CD14-positive monocyte (primary cell): ENCODE data around the gene NGLY1. TPM values are rescaled to one million over a fixed set of nuclear protein-coding genes. Genes with fewer than 3 reads are reported as not detected.

ENCODE experiments used
- DNase-seq, 3 donors: peaks; one replicate each; pipeline ENCODE4 v3.0.0-alpha.2; 2011 to 2022
- H2AFZ ChIP-seq: 2 replicates; pipeline ENCODE4 v1.6.0; 2012; ENCODE audit warnings: mild to moderate bottlenecking, low read depth, low read length, inconsistent platforms; ENCODE audit not compliant: insufficient read depth, poor library complexity, severe bottlenecking
- H3K27ac ChIP-seq, 2 donors: 1 replicate in 1 of 2; 2 replicates in 1 of 2; pipeline ENCODE4 v1.5.1; 2012 to 2013; ENCODE audit warnings: low read length in 2 of 2, control low read depth in 1 of 2, inconsistent platforms in 1 of 2, low read depth in 1 of 2, mild to moderate bottlenecking in 1 of 2
- H3K27me3 ChIP-seq, 2 donors: one replicate each; pipeline versions ENCODE4 v1.6.0 to v1.6.1; 2011 to 2013; ENCODE audit warnings: low read length in 2 of 2; ENCODE audit not compliant: control insufficient read depth in 2 of 2, insufficient read depth in 2 of 2
- H3K36me3 ChIP-seq, 2 donors: replicated peaks in 1 of 2; 1 replicate in 1 of 2; 2 replicates in 1 of 2; pipeline versions ENCODE4 v1.5.1 to v1.6.1; 2012 to 2013; ENCODE audit warnings: low read length in 2 of 2, control low read depth in 1 of 2, inconsistent platforms in 1 of 2, mild to moderate bottlenecking in 1 of 2; ENCODE audit not compliant: insufficient read depth in 2 of 2, control insufficient read depth in 1 of 2
- H3K4me1 ChIP-seq, 2 donors: 1 replicate in 1 of 2; 2 replicates in 1 of 2; pipeline versions ENCODE4 v1.5.1 to v1.6.1; 2012 to 2013; ENCODE audit warnings: low read length in 2 of 2, control low read depth in 1 of 2, inconsistent platforms in 1 of 2, mild to moderate bottlenecking in 1 of 2, moderate library complexity in 1 of 2; ENCODE audit not compliant: insufficient read depth in 2 of 2, control insufficient read depth in 1 of 2
- H3K4me2 ChIP-seq: replicated peaks from 2 replicates; pipeline ENCODE3; 2012; ENCODE audit warnings: low read length, moderate library complexity, mild to moderate bottlenecking; ENCODE audit not compliant: poor library complexity, severe bottlenecking; ENCODE audit errors: extremely low read depth
- H3K4me3 ChIP-seq, 3 experiments: fragments of 200-600 bp in 1 of 3; sonication (generic) in 1 of 3; replicated peaks in 1 of 3; 1 replicate in 2 of 3; 2 replicates in 1 of 3; pipeline ENCODE4 v1.5.1; 2011 to 2013; ENCODE audit warnings: low read length in 3 of 3, mild to moderate bottlenecking in 3 of 3, control low read depth in 2 of 3, low read depth in 2 of 3, inconsistent platforms in 1 of 3, moderate library complexity in 1 of 3
- H3K79me2 ChIP-seq: 2 replicates; pipeline ENCODE4 v1.6.0; 2012; ENCODE audit warnings: mild to moderate bottlenecking, control low read depth, inconsistent platforms, low read length, moderate library complexity; ENCODE audit not compliant: insufficient read depth
- H3K9ac ChIP-seq: 2 replicates; pipeline ENCODE4 v1.6.0; 2017; ENCODE audit warnings: low read length, mild to moderate bottlenecking; ENCODE audit not compliant: insufficient read depth, poor library complexity, severe bottlenecking
- H3K9me3 ChIP-seq, 2 donors: replicated peaks in 1 of 2; 1 replicate in 1 of 2; 2 replicates in 1 of 2; pipeline versions ENCODE4 v1.5.1 to v1.6.1; 2012 to 2013; ENCODE audit warnings: low read length in 2 of 2, control low read depth in 1 of 2; ENCODE audit not compliant: control insufficient read depth in 1 of 2, insufficient read depth in 1 of 2
- H4K20me1 ChIP-seq: 2 replicates; pipeline ENCODE4 v1.6.0; 2012; ENCODE audit warnings: mild to moderate bottlenecking, low read length, control low read depth, moderate library complexity; ENCODE audit not compliant: insufficient read depth
- H3K27ac Mint-ChIP-seq, 7 donors: one replicate each; pipeline ENCODE4 v1.8.0; 2020; ENCODE audit warnings: mild to moderate bottlenecking in 7 of 7, mixed read lengths in 7 of 7, moderate library complexity in 6 of 7, inconsistent platforms in 2 of 7
- H3K27me3 Mint-ChIP-seq, 3 donors: one replicate each; pipeline ENCODE4 v1.8.0; 2021 to 2022; ENCODE audit warnings: low read depth in 3 of 3, mild to moderate bottlenecking in 3 of 3, mixed read lengths in 3 of 3, moderate library complexity in 3 of 3, inconsistent platforms in 1 of 3
- H3K36me3 Mint-ChIP-seq, 2 donors: one replicate each; pipeline ENCODE4 v1.8.0; 2020; ENCODE audit warnings: mixed read lengths in 2 of 2, inconsistent platforms in 1 of 2, mild to moderate bottlenecking in 1 of 2
- H3K4me1 Mint-ChIP-seq: one replicate; pipeline ENCODE4 v1.8.0; 2020; ENCODE audit warnings: mild to moderate bottlenecking, mixed read lengths
- H3K4me3 Mint-ChIP-seq, 2 donors: one replicate each; pipeline ENCODE4 v1.8.0; 2020; ENCODE audit warnings: mild to moderate bottlenecking in 2 of 2, mixed read lengths in 2 of 2, moderate library complexity in 1 of 2
- H3K9me3 Mint-ChIP-seq, 7 donors: one replicate each; pipeline ENCODE4 v1.8.0; 2020 to 2022; ENCODE audit warnings: mixed read lengths in 7 of 7, mild to moderate bottlenecking in 6 of 7, moderate library complexity in 6 of 7, inconsistent platforms in 2 of 7
- CTCF ChIP-seq: fragments of 200-600 bp; IDR thresholded peaks from one replicate; pipeline ENCODE4 v1.8.0; 2022; ENCODE audit warnings: antibody characterized with exemption, mild to moderate bottlenecking
- WGBS: methylation state at CpG from one replicate; pipeline ENCODE4 v1.1.5; 2013; ENCODE audit warnings: missing lambda C conversion rate; ENCODE audit not compliant: insufficient coverage; 5-methylcytosine and 5-hydroxymethylcytosine counted together
- intact Hi-C, 2 donors: fragments of 100-400 bp; cut with micrococcal nuclease; formaldehyde crosslinking; loops; one replicate each; pipeline versions ENCODE4 v1.15.0 to v1.15.1; 2023
- polyA plus RNA-seq, 3 donors: library from polyadenylated mRNA; depleted of rRNA in 1 of 3; unstranded in 2 of 3; stranded (reverse) in 1 of 3; fragments of 300-500 nt in 2 of 3; fragments of >200 nt in 1 of 3; fragmentation: Illumina TruSeq in 2 of 3; gene quantifications; 1 replicate in 2 of 3; 2 replicates in 1 of 3; pipeline ENCODE4 v1.2.3, GENCODE V29; 2012 to 2021

The NGLY1 gene
- polyA plus RNA-seq, 3 donors, result 11.4 to 33.4 (median 29.6) TPM

- Histone ChIP-seq H3K79me2 (no peaks in the 10 kb centered on the region), H3K9me3 (peaks cover 0 to 4% of the 10 kb centered on the region in 2 donors), H3K4me1 (peaks cover 9 to 13% of the 10 kb centered on the region in 2 donors), H3K27ac (no peak overlapping the region), H4K20me1 (no peaks in the 10 kb centered on the region), H3K27me3 (no peaks in the 10 kb centered on the region), H2AFZ (no peak overlapping the region), H3K4me2 (no peak overlapping the region), H3K9ac (no peak overlapping the region), H3K36me3 (no peaks in the 10 kb centered on the region), H3K4me3 (no peak overlapping the region)
- no CpG with 5 or more reads among the region's 6 CpGs for WGBS
- TF ChIP-seq CTCF, result no peak
- Mint-ChIP-seq H3K4me3 (no peak overlapping the region), H3K27ac (no peak overlapping the region), H3K27me3 (no peaks in the 10 kb centered on the region), H3K4me1 (peaks cover 10% of the 10 kb centered on the region), H3K36me3 (no peaks in the 10 kb centered on the region), H3K9me3 (peaks cover 0 to 3% (median 0%) of the 10 kb centered on the region in 7 donors)
- intact Hi-C loops, result no loop called here
- no peak for DNase-seq
These were observed 103.5 kb downstream of the NGLY1 start for GRCh38 chr3:25679642-25680302.

GRCh38 chr3:25679166-25679565 is 104.1 kb downstream of the NGLY1 start:
- no peak for DNase-seq
- Histone ChIP-seq H4K20me1 (no peaks in the 10 kb centered on the region), H3K27me3 (no peaks in the 10 kb centered on the region), H3K79me2 (no peaks in the 10 kb centered on the region), H3K27ac (no peak overlapping the region), H3K9me3 (peaks cover 0 to 8% of the 10 kb centered on the region in 2 donors), H2AFZ (no peak overlapping the region), H3K9ac (no peak overlapping the region), H3K4me2 (no peak overlapping the region), H3K36me3 (no peaks in the 10 kb centered on the region), H3K4me3 (no peak overlapping the region), H3K4me1 (peaks cover 3 to 7% of the 10 kb centered on the region in 2 donors)
- peaks cover 0 to 6% (median under 1%) of the 10 kb centered on the region in 7 donors for H3K9me3 Mint-ChIP-seq
- WGBS, result no CpG with 5 or more reads among the region's 2 CpGs
- peaks cover 6% of the 10 kb centered on the region for H3K4me1 Mint-ChIP-seq
- no peak overlapping the region for H3K4me3 Mint-ChIP-seq
- no peak overlapping the region for H3K27ac Mint-ChIP-seq
- intact Hi-C loops, result no loop called here
- no peak for TF ChIP-seq CTCF
- no peaks in the 10 kb centered on the region for H3K27me3 Mint-ChIP-seq
- H3K36me3 Mint-ChIP-seq, result no peaks in the 10 kb centered on the region
